Fibroblast of pulmonary artery (primary cell): ENCODE measurements around the gene NFATC1.
A peak's percentile ranks its signal among the peaks of the same experiment; 100 is the strongest.

Source experiments
- DNase-seq: peaks from one replicate; pipeline ENCODE4 v3.0.0-alpha.2; 2010; ENCODE audit warnings: low read depth
- H3K4me3 ChIP-seq: replicated peaks from 2 replicates; pipeline ENCODE4 v1.5.1; 2011; ENCODE audit warnings: low read depth, mild to moderate bottlenecking, control low read depth, low read length, moderate library complexity
- TF ChIP-seq, protein P1 (sequence below): IDR thresholded peaks from 2 replicates; pipeline ENCODE4 v1.5.1; 2011; ENCODE audit warnings: mild to moderate bottlenecking, control low read depth, low read length, inconsistent platforms; ENCODE audit errors: missing control alignments

NFATC1 gene

DNA sequence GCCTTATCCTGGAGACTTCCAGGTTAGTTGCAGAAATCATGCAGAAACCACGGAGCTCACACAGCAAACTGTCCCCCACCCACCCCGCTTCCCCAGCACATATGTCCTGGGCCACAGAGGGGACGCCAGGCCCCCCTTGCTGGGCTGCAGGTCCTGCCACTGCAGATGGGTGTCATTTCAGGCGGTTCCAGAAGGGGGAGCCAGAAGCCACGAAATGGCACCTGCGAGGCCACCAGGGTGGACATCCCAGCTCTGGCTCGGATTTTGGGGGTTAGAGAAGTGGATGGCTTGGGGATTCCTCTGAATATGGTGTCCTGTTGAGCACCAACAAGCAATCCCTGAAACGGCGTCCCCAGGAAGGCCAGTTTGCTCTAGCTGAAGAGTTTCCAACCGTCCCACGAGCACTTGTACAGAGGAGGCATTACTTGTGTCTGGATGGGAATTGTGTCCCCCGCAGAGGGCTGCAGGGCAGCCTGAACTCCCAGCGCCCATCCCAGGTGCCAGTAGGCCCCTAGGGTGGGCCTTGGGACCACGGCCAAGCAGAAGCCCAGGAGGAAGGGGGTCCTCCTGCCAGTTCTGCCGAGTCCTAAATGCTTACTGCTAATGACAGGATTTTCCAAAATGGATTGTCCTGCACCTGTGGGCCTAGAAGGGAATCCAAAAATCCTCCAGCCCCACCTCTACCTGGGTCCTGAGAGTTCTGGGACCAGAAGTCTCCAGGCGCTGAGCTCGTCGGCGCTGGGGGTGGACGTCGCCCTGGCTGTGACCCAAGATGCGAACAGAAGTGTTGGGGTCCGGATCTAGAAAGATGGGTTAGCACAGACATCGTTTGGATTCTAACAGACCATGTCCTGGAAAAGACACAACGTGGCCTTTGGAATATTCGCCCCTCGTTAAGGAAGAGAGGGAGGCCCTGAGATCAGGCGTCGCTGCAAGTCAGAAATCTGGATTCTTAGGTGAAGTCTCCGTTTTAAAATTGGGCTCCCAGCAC, 14.6 kb upstream of the NFATC1 start:
- no peak overlapping the region for H3K4me3 ChIP-seq
- peak; percentile 60 for DNase-seq
- TF ChIP-seq, protein P1, sequence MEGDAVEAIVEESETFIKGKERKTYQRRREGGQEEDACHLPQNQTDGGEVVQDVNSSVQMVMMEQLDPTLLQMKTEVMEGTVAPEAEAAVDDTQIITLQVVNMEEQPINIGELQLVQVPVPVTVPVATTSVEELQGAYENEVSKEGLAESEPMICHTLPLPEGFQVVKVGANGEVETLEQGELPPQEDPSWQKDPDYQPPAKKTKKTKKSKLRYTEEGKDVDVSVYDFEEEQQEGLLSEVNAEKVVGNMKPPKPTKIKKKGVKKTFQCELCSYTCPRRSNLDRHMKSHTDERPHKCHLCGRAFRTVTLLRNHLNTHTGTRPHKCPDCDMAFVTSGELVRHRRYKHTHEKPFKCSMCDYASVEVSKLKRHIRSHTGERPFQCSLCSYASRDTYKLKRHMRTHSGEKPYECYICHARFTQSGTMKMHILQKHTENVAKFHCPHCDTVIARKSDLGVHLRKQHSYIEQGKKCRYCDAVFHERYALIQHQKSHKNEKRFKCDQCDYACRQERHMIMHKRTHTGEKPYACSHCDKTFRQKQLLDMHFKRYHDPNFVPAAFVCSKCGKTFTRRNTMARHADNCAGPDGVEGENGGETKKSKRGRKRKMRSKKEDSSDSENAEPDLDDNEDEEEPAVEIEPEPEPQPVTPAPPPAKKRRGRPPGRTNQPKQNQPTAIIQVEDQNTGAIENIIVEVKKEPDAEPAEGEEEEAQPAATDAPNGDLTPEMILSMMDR = peak; percentile 83

DNA sequence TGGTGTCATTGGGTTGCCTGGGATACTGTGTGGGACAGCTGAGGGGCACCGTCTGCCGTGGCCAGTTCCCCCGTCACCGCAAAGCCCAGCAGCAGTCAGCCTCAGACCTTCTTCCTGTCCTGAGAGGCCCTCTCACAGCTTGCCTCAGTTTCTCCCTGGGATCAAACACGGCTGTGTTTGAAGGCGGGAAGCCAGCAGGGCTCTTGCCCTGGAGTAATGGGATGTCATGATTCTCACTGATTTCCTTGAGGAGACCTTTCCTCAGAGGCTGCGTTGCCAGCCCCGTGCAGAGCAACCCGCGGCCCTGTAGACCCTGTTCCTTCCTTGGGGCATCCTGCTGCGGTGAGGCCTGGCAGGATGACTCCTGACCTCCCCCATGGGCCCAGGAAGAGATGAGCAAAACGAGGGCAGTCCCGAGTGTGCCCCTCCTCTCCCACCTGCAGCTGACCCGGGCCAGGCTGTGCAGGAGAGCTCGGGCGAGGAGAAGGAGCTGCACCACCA, 13.9 kb upstream of the NFATC1 start:
- DNase-seq = no peak
- TF ChIP-seq, protein P1 = no peak
- no peak overlapping the region for H3K4me3 ChIP-seq

DNA sequence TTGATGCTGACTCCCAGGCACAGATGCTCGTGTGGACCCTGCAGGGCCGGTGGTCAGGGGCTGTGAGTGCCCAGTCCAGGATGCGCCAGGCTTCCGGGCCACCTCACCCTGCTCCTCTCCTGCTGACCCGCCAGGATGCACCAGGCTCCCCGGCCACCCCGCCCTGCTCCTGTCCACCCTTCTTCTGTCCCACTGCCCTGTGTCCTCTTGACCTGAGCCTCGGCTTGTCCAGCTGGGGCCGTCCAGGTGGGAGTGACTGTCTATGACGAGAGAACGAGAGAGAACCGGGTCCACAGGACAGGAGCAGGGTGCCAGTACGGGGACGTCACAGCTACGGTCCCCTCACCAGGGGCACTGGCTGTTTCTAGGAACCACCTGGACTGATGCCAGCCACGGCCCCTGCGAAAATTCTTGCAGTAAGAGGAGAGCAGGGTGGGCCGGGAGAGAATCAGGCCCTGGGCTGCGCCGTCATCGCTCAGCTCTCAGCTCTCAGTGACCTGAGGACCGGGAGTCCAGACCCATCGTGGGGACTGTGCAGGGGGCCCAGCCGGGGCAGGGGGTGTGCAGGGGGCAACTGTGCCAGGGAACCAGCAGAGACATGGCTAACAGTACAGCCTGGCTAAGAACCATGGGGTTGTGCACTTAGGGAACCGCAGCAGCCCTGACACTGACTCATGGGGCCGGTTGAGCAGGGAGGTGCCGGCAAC, 12.9 kb upstream of the NFATC1 start:
- TF ChIP-seq, protein P1 = no peak
- H3K4me3 ChIP-seq = no peak overlapping the region
- DNase-seq = no peak

DNA sequence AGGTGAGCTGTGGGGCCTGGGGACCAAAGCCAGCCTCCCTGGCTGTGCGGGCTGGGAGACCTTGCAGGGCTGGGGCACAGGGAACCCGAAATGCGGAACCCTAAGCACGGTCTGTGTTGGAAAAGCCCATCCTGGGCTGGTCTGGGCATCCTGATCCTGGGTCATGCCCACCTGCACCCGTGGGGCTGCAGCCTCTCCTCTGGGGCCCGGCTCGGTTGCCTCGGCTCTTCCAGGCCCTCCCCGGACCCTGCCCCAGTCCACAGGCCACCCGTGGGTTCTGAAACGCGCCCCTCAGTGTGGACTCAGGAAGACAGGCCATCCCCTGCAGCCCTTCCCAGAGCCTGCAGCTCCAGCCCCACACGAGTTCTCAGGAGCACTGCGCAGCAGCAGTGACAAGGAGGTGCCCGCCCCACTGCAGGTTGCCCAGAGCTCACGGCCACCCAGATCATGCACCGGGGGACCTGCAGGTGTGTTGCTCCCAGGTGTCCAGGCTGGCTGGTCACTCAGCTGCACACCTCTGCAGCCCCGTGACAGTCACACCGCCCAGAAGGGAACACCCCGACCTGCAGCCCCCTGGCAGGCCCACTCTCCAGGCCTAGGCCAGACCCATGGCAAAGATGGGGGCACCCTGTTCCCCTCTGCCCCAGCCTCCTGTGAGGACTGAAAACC, 12.2 kb upstream of the NFATC1 start:
- DNase-seq = no peak
- no peak overlapping the region for H3K4me3 ChIP-seq
- TF ChIP-seq, protein P1 = no peak

DNA sequence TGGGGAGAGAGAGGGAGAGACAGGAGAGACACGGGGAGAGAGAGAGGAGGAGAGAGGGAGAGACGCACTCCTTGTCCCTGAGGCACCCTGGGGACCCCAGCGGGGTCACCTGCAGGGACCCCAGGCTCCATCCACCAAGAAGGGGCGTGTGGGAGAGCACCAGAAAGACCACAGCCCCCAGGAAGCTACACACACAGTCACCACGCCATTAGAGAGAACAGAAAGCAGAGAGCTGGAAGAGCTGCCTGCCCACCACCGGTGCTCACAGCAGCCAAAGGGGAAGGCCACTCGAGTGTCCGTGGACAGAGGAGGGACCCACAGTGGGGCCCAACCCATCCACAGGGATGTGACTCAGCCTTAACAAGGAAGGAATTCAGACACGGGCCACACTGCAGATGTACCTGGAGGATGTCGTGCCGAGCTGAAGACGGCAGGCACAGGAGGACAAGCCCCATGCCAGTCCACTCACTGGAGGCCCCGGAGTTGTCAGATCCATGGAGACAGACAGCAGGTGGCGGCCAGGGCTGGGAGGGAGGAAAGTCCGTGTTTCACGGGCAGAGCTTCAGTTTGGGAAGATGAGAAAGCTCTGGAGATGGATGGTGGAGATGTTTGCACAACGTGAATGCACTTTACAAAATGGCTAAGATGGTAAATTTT, 11.5 kb upstream of the NFATC1 start:
- TF ChIP-seq, protein P1 = no peak
- H3K4me3 ChIP-seq = no peak overlapping the region
- DNase-seq = no peak

DNA sequence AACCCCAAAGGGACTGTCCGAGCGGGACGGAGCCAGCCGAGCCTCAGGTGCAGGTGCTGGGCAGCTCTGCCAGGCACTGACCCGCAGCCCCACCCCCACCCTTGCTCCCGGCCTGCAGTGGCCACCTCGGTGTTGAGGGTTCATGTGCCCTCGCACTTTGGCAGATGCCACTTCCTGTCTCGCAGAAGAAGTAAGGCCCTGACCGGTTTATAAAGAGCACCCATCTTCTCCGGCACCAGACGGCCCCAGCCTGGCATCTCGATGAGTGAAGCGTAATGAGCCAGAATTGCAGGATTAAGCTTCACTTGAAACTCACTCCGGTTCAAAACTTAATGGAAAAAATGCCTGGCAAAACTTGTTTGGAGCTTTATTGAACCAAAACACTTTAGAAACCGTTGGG, 10.9 kb upstream of the NFATC1 start:
- TF ChIP-seq, protein P1 = no peak
- DNase-seq = no peak
- H3K4me3 ChIP-seq = no peak overlapping the region
